Heart left ventricle (tissue), 16 donors: ENCODE results near the gene KRT6A. TPM values are rescaled to one million over a fixed set of nuclear protein-coding genes. Genes with fewer than 3 reads are reported as not detected.

ENCODE experiments used
- ATAC-seq, 4 donors: fragments of 200-7000 bp; cut with Tn5 transposase; one replicate each; pipeline ENCODE4 v1.9.1; 2020 to 2022; ENCODE audit warnings: moderate library complexity in 4 of 4, mild to moderate bottlenecking in 3 of 4, moderate number of reproducible peaks in 1 of 4
- DNase-seq, 5 donors: peaks; one replicate each; pipeline ENCODE4 v3.0.0-alpha.2; 2020
- H3K27ac ChIP-seq, 12 donors: fragments of 200-600 bp; sonication (generic) in 4 of 12; one replicate each; pipeline versions ENCODE4 v1.5.0 to v1.8.0; 2016 to 2022; ENCODE audit warnings: mild to moderate bottlenecking in 2 of 12
- H3K27me3 ChIP-seq, 9 donors: fragments of 200-600 bp; sonication (generic) in 2 of 9; one replicate each; pipeline versions ENCODE4 v1.5.1 to v1.8.0; 2016 to 2022; ENCODE audit warnings: mild to moderate bottlenecking in 3 of 9
- H3K36me3 ChIP-seq, 9 donors: fragments of 200-600 bp; sonication (generic) in 2 of 9; one replicate each; pipeline versions ENCODE4 v1.5.0 to v1.8.0; 2018 to 2022; ENCODE audit warnings: mild to moderate bottlenecking in 2 of 9
- H3K4me1 ChIP-seq, 12 donors: fragments of 200-600 bp; sonication (generic) in 4 of 12; one replicate each; pipeline versions ENCODE4 v1.5.0 to v1.8.0; 2016 to 2022; ENCODE audit warnings: mild to moderate bottlenecking in 3 of 12
- H3K4me3 ChIP-seq, 12 donors: fragments of 200-600 bp; sonication (generic) in 4 of 12; one replicate each; pipeline versions ENCODE4 v1.5.0 to v1.8.0; 2017 to 2022; ENCODE audit warnings: mild to moderate bottlenecking in 9 of 12, moderate library complexity in 4 of 12
- H3K9me3 ChIP-seq, 12 donors: fragments of 200-600 bp; sonication (generic) in 4 of 12; one replicate each; pipeline versions ENCODE4 v1.5.0 to v1.8.0; 2016 to 2022; ENCODE audit warnings: mild to moderate bottlenecking in 1 of 12
- POLR2A ChIP-seq, 2 donors: fragments of 450-650 bp; IDR thresholded peaks; one replicate each; pipeline ENCODE4 v1.6.1; 2017; ENCODE audit warnings: antibody characterized with exemption in 2 of 2, mild to moderate bottlenecking in 2 of 2, moderate library complexity in 2 of 2
- WGBS, 4 donors: extraction: QIAGEN DNeasy Blood & Tissue Kit in 2 of 4; methylation state at CpG; one replicate each; pipeline versions ENCODE4 v1.1.5 to v1.1.7; 2013 to 2018; 5-methylcytosine and 5-hydroxymethylcytosine counted together
- intact Hi-C, 10 donors: fragments of 100-400 bp; cut with DNase I; formaldehyde crosslinking; loops; one replicate each; pipeline versions ENCODE4 v1.11.1 to v1.14.2; 2022
- polyA plus RNA-seq, 2 donors: library from polyadenylated mRNA; stranded (reverse); fragments of 200-250 nt; gene quantifications; one replicate each; pipeline ENCODE4 v1.2.3, GENCODE V29; 2013
- total RNA-seq, 9 donors: library from RNA; depleted of rRNA in 2 of 9; stranded (reverse); fragments of >200 nt in 2 of 9; fragmentation: NEBNext Ultra II Directional in 3 of 9; extraction: Animal tissue kit (Norgen Biotek cat#: 25700) in 3 of 9; gene quantifications; one replicate each; pipeline versions ENCODE4 v1.1.0 to v1.2.4, GENCODE V29; 2016 to 2023
- TF ChIP-seq, protein P1 (sequence below), 12 donors: fragments of 200-600 bp; sonication (generic) in 4 of 12; IDR thresholded peaks; one replicate each; pipeline versions ENCODE4 v1.5.0 to v1.8.0; 2018 to 2022; ENCODE audit warnings: antibody characterized with exemption in 12 of 12, mild to moderate bottlenecking in 5 of 12
- donor health status: ischemic (EF 13 %, LVEDD 7.1; RV severe dilation, severe dysfunction).
- donor health status: healthy with polysubstance abuse.
- donor health status: DM: no; HTN: yes; CAD: no.
- donor health status: DM: no; HTN: no; CAD: no.
- donor health status: ischemic (EF 25% LVEDD 6.9; RV normal size, moderate dysfunction).
- donor health status: ischemic (EF 25% LVEDD 5.7; RV mildly dilated, moderate dysfunction).
- donor health status: healthy.
- donor health status: DM: yes; HTN: yes; CAD: no.
- donor health status: ischemic (EF 35%, LVEDD 5.7; RV mildly dilated, moderate dysfunction).
- donor health status: nonischemic (EF 11% LVEDD 7.7; RV severe dilation, severe dysfunction).
- donor health status: DM: yes; HTN: yes; CAD: no.
- donor health status: PGD.
- donor health status: ischemic (EF 29% LVEDD 5.4; RV normal size, mild dysfunction).
- donor health status: nonischemic (EF 23%, LVEDD 6.1; RV moderate dilation, normal function).

KRT6A gene
- total and polyA plus RNA-seq, 11 donors: 0.03 to 0.11 TPM; not detected in 9

DNA sequence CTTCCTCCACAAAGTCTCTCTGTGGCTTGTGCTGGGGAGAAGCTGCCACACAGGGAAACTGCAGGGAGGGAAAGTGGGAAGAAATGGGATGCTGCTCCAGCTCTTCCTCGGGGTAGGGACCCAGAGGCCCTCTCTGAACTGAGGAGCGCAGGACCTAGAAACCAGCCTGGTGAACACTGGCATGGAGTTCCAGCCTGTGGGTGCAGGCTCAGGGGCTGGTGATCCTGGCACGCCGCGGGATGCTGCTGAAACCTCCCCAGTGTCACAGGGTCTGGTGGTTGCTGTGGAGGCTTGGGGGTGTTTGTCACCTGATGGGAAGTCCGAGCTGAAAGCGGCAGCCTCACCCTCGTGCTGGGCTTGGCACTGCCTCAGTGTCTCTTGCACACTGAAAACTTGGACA is 53.6 kb downstream of the KRT6A start:
- no peak overlapping the region for H3K4me3 ChIP-seq
- TF ChIP-seq, protein P1, sequence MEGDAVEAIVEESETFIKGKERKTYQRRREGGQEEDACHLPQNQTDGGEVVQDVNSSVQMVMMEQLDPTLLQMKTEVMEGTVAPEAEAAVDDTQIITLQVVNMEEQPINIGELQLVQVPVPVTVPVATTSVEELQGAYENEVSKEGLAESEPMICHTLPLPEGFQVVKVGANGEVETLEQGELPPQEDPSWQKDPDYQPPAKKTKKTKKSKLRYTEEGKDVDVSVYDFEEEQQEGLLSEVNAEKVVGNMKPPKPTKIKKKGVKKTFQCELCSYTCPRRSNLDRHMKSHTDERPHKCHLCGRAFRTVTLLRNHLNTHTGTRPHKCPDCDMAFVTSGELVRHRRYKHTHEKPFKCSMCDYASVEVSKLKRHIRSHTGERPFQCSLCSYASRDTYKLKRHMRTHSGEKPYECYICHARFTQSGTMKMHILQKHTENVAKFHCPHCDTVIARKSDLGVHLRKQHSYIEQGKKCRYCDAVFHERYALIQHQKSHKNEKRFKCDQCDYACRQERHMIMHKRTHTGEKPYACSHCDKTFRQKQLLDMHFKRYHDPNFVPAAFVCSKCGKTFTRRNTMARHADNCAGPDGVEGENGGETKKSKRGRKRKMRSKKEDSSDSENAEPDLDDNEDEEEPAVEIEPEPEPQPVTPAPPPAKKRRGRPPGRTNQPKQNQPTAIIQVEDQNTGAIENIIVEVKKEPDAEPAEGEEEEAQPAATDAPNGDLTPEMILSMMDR (IDR thresholded peaks at IDR 0.05): no peak
- no peak for TF ChIP-seq POLR2A (IDR thresholded peaks at IDR 0.05)
- no peak overlapping the region for H3K27ac ChIP-seq
- H3K9me3 ChIP-seq: no peaks in the 10 kb centered on the region
- 77 to 81% (median 78%) methylated on average over 8 of the region's 8 CpGs for WGBS, 4 donors
- intact Hi-C loops: no loop called here
- H3K27me3 ChIP-seq: peaks cover 0 to 30% (median 0%) of the 10 kb centered on the region in 9 donors
- ATAC-seq (no peak), DNase-seq (no peak)
- H3K36me3 ChIP-seq: no peaks in the 10 kb centered on the region
- no peaks in the 10 kb centered on the region for H3K4me1 ChIP-seq

DNA sequence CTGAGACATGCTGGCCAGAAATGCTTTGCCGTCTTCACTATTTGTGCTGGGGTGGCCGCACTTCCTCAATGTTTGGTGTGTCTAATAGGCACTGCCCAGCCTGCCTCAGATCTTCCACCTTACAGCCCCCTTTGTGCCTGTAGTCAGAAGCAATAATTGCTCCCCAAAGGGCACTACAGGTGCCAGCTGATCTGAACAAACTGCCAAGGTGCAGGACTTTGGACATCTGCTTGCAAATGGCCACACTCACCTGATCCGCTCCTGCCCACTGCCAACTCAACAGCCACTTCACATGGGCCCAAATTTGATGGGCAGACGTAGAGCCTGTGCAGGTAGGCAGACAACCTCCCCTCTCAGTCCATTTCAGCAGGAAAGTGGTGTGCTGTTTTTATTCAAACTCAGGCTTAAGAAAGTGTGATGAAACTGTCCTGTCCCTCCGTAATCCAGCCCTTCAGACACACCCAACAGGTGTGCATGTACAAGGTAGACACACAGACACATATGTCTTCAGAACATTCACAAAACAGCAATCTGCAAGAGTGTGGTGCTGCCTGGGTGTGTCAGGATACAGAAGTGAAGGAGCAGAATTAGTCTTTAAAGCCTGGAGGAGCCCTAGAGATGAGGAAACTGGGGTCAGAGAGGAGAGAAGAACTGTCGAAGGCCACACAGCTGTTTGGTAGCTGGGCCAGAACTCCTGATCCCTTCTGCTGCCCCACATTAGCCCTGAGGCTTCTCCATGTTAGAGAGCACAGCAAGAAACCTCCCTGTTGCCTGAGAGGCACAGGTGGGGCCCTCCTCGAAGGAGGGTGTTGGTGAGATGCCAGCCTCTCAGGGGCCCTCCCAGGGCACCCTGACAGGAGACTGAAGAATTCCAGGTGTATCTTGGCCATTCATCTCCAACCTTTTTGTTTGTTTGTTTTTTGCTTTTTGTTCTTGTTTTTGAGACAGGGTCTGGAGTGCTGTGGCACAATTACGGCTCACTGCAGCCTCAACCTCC is 54.5 kb downstream of the KRT6A start:
- intact Hi-C loops: no loop called here
- no peak for ATAC-seq
- DNase-seq: no peak

DNA sequence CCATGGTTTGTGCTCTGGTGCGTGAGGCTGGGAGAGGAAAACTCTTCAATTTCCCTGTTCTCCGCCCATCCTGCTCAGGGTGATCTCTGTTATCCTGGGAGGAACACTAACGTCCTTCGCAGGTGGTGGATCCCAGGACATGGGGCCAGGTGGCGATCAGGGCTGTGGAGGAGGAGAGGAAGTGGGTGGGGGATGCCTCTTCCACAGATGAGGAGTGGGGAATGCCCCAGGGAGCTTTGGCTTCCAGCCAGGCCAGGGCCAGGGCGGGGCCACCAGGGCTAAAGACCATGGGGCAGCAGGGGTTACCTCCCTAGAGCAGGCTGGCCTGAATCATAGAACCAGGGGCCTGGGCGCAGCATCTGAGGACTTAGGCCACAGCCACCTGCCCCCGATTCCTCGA is 55.5 kb downstream of the KRT6A start:
- Histone ChIP-seq H3K4me1 (no peaks in the 10 kb centered on the region), H3K27ac (no peak overlapping the region), H3K9me3 (no peaks in the 10 kb centered on the region), H3K36me3 (no peaks in the 10 kb centered on the region), H3K4me3 (no peak overlapping the region), H3K27me3 (peaks cover 0 to 37% (median 0%) of the 10 kb centered on the region in 9 donors)
- WGBS, 4 donors: 64 to 73% (median 68%) methylated on average over 7 to 9 of the region's 9 CpGs
- DNase-seq (no peak), ATAC-seq (no peak)
- TF ChIP-seq POLR2A (IDR thresholded peaks at IDR 0.05): no peak
- TF ChIP-seq, protein P1 (IDR thresholded peaks at IDR 0.05): no peak
- intact Hi-C loops: no loop called here

More for the DNA sequence above, 54.5 kb downstream of the KRT6A start:
- H3K36me3 ChIP-seq: no peaks in the 10 kb centered on the region
- no peak overlapping the region for H3K4me3 ChIP-seq
- H3K27me3 ChIP-seq: peaks cover 0 to 31% (median 0%) of the 10 kb centered on the region in 9 donors
- WGBS, 4 donors: 85 to 92% (median 88%) methylated on average over 8 of the region's 8 CpGs
- no peaks in the 10 kb centered on the region for H3K9me3 ChIP-seq
- H3K27ac ChIP-seq: no peak overlapping the region
- TF ChIP-seq, protein P1 (IDR thresholded peaks at IDR 0.05): no peak
- no peak for TF ChIP-seq POLR2A (IDR thresholded peaks at IDR 0.05)
- no peaks in the 10 kb centered on the region for H3K4me1 ChIP-seq

Other genes starting within 250 kb of the KRT6A start
- not detected for gene KRT86, start 218.6 kb downstream of the KRT6A start, total RNA-seq
- gene KRT86, start 218.6 kb downstream of the KRT6A start, polyA plus RNA-seq: not detected
- gene KRT81, start 201.7 kb downstream of the KRT6A start, total RNA-seq: not detected
- gene KRT81, start 201.7 kb downstream of the KRT6A start, polyA plus RNA-seq: not detected
- gene KRT83, start 171.9 kb downstream of the KRT6A start, total RNA-seq: not detected
- not detected for gene KRT83, start 171.9 kb downstream of the KRT6A start, polyA plus RNA-seq
- gene KRT85, start 125.8 kb downstream of the KRT6A start, total RNA-seq: not detected
- gene KRT85, start 125.8 kb downstream of the KRT6A start, polyA plus RNA-seq: not detected
- not detected for gene KRT84, start 107.6 kb downstream of the KRT6A start, total RNA-seq
- gene KRT84, start 107.6 kb downstream of the KRT6A start, polyA plus RNA-seq: not detected
- gene KRT82, start 86.9 kb downstream of the KRT6A start, total RNA-seq: not detected
- not detected for gene KRT82, start 86.9 kb downstream of the KRT6A start, polyA plus RNA-seq
- gene KRT75, start 58.9 kb downstream of the KRT6A start, total RNA-seq: not detected
- gene KRT75, start 58.9 kb downstream of the KRT6A start, polyA plus RNA-seq: not detected
- gene KRT6B, start 41.1 kb downstream of the KRT6A start, total RNA-seq: not detected
- gene KRT6B, start 41.1 kb downstream of the KRT6A start, polyA plus RNA-seq: not detected
- gene KRT6C, start 19.5 kb downstream of the KRT6A start, total RNA-seq: not detected
- not detected for gene KRT6C, start 19.5 kb downstream of the KRT6A start, polyA plus RNA-seq
- 1 to 10 TPM in 1 of 9 donors, not detected in 8; 3.4 TPM for gene KRT5, start 27.1 kb upstream of the KRT6A start, total RNA-seq
- gene KRT5, start 27.1 kb upstream of the KRT6A start, polyA plus RNA-seq: under 1 TPM in 1 of 2 donors, not detected in 1; 0.40 TPM
- gene KRT71, start 59.9 kb upstream of the KRT6A start, total RNA-seq: not detected
- not detected for gene KRT71, start 59.9 kb upstream of the KRT6A start, polyA plus RNA-seq
- not detected for gene KRT74, start 80.6 kb upstream of the KRT6A start, total RNA-seq
- not detected for gene KRT74, start 80.6 kb upstream of the KRT6A start, polyA plus RNA-seq
- gene KRT72, start 108.2 kb upstream of the KRT6A start, total RNA-seq: not detected
- not detected for gene KRT72, start 108.2 kb upstream of the KRT6A start, polyA plus RNA-seq
- not detected for gene KRT73, start 125.3 kb upstream of the KRT6A start, total RNA-seq
- gene KRT73, start 125.3 kb upstream of the KRT6A start, polyA plus RNA-seq: not detected
- gene KRT2, start 159.0 kb upstream of the KRT6A start, total RNA-seq: not detected
- not detected for gene KRT2, start 159.0 kb upstream of the KRT6A start, polyA plus RNA-seq
- under 1 TPM in 1 of 9 donors, not detected in 8; 0.35 TPM for gene KRT1, start 187.2 kb upstream of the KRT6A start, total RNA-seq
- gene KRT1, start 187.2 kb upstream of the KRT6A start, polyA plus RNA-seq: not detected
- not detected for gene KRT77, start 210.3 kb upstream of the KRT6A start, total RNA-seq
- gene KRT77, start 210.3 kb upstream of the KRT6A start, polyA plus RNA-seq: not detected